ENCODE data around the gene FOXN3. TPM values are rescaled to one million over a fixed set of nuclear protein-coding genes. Genes with fewer than 3 reads are reported as not detected.

Gene FOXN3
- total and polyA plus RNA-seq, 8 donors = 43.5 to 80.7 (median 49.1) TPM

- no peaks in the 10 kb centered on the region for H3K27me3 ChIP-seq
- intact Hi-C loops (cut with DNase I) = no loop called here
- DNase-seq (no peak), ATAC-seq (no peak)
- no peak overlapping the region for H3K27ac ChIP-seq
- no peak overlapping the region for H3K4me3 ChIP-seq
- H3K36me3 ChIP-seq = peaks cover 0 to 5% of the 10 kb centered on the region in 2 donors
- TF ChIP-seq, protein P1, sequence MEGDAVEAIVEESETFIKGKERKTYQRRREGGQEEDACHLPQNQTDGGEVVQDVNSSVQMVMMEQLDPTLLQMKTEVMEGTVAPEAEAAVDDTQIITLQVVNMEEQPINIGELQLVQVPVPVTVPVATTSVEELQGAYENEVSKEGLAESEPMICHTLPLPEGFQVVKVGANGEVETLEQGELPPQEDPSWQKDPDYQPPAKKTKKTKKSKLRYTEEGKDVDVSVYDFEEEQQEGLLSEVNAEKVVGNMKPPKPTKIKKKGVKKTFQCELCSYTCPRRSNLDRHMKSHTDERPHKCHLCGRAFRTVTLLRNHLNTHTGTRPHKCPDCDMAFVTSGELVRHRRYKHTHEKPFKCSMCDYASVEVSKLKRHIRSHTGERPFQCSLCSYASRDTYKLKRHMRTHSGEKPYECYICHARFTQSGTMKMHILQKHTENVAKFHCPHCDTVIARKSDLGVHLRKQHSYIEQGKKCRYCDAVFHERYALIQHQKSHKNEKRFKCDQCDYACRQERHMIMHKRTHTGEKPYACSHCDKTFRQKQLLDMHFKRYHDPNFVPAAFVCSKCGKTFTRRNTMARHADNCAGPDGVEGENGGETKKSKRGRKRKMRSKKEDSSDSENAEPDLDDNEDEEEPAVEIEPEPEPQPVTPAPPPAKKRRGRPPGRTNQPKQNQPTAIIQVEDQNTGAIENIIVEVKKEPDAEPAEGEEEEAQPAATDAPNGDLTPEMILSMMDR (IDR thresholded peaks at IDR 0.05) = no peak
- no peaks in the 10 kb centered on the region for H3K4me1 ChIP-seq
- no peaks in the 10 kb centered on the region for H3K9me3 ChIP-seq
Observed at GRCh38 chr14:89256951-89257350, 160.1 kb downstream of the FOXN3 start.

DNA sequence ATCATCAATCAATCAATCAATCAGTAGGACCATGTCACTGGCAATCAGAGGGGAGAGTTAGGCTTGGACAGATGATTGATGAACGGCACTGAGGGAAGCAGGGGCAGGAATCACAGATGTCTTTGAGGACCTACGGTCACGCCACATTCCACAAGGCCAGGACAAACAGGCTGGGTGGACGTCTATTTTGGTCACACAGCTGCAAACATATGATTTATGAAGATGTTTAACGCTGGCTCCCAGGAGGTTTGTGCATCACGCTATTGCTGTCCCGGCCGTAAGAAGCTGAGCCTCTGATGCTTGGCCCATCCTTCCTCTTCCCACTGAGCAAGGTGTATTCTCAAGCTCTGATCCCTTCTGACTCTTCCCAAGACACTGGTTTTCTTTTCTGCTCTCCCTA lies 160.8 kb downstream of the FOXN3 start:
- no peak for DNase-seq
- H3K27me3 ChIP-seq = no peaks in the 10 kb centered on the region
- no peak for ATAC-seq
- intact Hi-C loops (cut with DNase I) = no loop called here
- H3K4me3 ChIP-seq = no peak overlapping the region
- H3K27ac ChIP-seq = no peak overlapping the region
- H3K9me3 ChIP-seq = no peaks in the 10 kb centered on the region
- TF ChIP-seq, protein P1 (IDR thresholded peaks at IDR 0.05) = no peak
- no peaks in the 10 kb centered on the region for H3K4me1 ChIP-seq
- H3K36me3 ChIP-seq = peaks cover 0 to 5% of the 10 kb centered on the region in 2 donors

DNA sequence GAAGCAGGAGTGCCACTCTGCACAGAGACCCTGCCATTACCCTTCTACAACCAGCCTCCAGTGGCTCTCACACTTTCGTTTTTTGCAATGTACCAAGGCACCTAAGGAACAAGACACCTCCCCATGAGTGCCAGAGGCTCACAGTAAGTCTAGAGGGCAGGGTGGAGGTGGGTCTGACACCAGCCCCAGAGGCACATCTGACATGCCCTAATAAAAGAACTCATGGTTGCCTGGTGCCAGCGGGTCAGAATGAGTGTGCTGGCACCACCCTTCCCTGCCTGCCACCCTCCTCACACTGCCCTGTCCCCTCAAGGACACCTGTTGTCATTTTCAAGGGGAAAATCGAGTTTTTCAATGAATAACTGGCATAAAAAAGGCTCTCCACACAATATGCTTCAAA lies 161.2 kb downstream of the FOXN3 start:
- peaks cover 0 to 5% of the 10 kb centered on the region in 2 donors for H3K36me3 ChIP-seq
- H3K4me3 ChIP-seq = no peak overlapping the region
- ATAC-seq (no peak), DNase-seq (no peak)
- TF ChIP-seq, protein P1 (IDR thresholded peaks at IDR 0.05) = no peak
- H3K9me3 ChIP-seq = no peaks in the 10 kb centered on the region
- no peak overlapping the region for H3K27ac ChIP-seq
- intact Hi-C loops (cut with DNase I) = no loop called here
- no peaks in the 10 kb centered on the region for H3K4me1 ChIP-seq
- H3K27me3 ChIP-seq = no peaks in the 10 kb centered on the region

DNA sequence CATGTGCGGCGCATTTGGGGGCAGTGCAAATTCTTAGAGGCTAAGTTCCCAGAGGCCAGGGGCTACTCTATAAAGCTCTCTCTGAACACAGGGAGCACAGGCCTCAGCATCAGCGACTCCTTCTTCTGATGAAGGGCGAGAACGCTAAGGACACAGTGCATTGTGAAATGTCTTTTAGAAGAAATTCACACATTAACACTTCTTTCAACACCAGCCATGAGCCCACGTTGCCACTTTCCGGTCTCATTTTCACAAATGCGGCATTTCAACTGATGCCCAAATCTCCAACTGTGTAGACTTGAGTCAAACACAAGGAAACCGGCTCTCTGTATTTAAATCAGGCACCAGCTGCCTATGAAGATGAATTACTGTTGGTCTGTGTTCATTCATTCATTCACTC lies 162.0 kb downstream of the FOXN3 start:
- H3K9me3 ChIP-seq = no peaks in the 10 kb centered on the region
- DNase-seq (no peak), ATAC-seq (no peak)
- no peak overlapping the region for H3K27ac ChIP-seq
- peaks cover 0 to 5% of the 10 kb centered on the region in 2 donors for H3K36me3 ChIP-seq
- intact Hi-C loops (cut with DNase I) = no loop called here
- TF ChIP-seq, protein P1 (IDR thresholded peaks at IDR 0.05) = no peak
- no peaks in the 10 kb centered on the region for H3K4me1 ChIP-seq
- H3K4me3 ChIP-seq = no peak overlapping the region
- no peaks in the 10 kb centered on the region for H3K27me3 ChIP-seq

DNA sequence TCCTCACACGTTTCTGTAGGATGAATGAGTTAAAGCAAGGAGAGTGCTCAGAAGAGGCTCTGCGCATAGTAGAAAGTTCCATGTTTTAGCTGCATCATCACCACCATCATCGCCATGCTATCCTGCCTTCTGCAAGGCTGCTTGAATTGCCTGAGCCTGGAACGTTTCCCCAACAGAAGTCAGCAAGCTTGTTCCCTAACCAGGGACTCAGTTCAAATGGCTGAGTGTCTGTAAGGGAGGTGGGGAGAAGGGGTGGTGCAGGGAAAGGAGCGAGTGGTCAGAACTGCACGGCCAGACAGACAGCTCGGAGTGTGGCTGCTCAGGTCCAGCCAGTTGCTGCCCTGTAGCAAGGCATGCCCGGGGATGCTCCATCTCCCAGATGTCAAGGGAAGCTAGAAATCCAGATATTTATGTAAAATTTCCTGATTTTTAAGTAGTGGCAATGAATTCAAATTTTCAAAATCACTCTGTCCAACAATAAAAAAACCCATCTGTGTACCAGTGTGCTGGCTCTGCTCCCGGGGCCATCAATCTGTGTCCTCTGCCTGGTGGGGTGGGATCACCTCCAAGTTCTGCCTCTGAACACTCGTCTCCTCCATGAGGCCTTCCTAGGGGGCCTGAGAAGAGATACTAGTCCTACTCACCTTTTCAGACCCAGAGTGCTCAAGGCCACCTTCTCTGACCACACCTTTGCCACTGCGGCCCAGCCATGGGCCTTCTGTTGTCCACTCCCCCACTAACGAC lies 162.7 kb downstream of the FOXN3 start:
- Histone ChIP-seq H3K36me3 (peaks cover 0 to 5% of the 10 kb centered on the region in 2 donors), H3K27ac (no peak overlapping the region), H3K4me3 (no peak overlapping the region), H3K27me3 (no peaks in the 10 kb centered on the region), H3K9me3 (no peaks in the 10 kb centered on the region), H3K4me1 (no peaks in the 10 kb centered on the region)
- ATAC-seq = no peak
- TF ChIP-seq, protein P1 (IDR thresholded peaks at IDR 0.05) = no peak
- intact Hi-C loops (cut with DNase I) = no loop called here
- no peak for DNase-seq

All from left lung (tissue), 10 donors.